Cardiac atrium fibroblast (primary cell): ENCODE data around the gene SYT8. TPM values are rescaled to one million over a fixed set of nuclear protein-coding genes. Genes with fewer than 3 reads are reported as not detected.

Experiments
- total RNA-seq: library from RNA; depleted of rRNA; stranded (reverse); fragments of >200 nt; gene quantifications from 2 replicates; pipeline ENCODE4 v1.2.3, GENCODE V29; 2015

SYT8 gene, protein sequence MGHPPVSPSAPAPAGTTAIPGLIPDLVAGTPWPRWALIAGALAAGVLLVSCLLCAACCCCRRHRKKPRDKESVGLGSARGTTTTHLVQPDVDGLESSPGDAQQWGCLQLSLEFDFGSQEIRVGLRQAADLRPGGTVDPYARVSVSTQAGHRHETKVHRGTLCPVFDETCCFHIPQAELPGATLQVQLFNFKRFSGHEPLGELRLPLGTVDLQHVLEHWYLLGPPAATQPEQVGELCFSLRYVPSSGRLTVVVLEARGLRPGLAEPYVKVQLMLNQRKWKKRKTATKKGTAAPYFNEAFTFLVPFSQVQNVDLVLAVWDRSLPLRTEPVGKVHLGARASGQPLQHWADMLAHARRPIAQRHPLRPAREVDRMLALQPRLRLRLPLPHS
- 6.0 TPM in 1 of 2 replicates, not detected in the other for total RNA-seq

DNA sequence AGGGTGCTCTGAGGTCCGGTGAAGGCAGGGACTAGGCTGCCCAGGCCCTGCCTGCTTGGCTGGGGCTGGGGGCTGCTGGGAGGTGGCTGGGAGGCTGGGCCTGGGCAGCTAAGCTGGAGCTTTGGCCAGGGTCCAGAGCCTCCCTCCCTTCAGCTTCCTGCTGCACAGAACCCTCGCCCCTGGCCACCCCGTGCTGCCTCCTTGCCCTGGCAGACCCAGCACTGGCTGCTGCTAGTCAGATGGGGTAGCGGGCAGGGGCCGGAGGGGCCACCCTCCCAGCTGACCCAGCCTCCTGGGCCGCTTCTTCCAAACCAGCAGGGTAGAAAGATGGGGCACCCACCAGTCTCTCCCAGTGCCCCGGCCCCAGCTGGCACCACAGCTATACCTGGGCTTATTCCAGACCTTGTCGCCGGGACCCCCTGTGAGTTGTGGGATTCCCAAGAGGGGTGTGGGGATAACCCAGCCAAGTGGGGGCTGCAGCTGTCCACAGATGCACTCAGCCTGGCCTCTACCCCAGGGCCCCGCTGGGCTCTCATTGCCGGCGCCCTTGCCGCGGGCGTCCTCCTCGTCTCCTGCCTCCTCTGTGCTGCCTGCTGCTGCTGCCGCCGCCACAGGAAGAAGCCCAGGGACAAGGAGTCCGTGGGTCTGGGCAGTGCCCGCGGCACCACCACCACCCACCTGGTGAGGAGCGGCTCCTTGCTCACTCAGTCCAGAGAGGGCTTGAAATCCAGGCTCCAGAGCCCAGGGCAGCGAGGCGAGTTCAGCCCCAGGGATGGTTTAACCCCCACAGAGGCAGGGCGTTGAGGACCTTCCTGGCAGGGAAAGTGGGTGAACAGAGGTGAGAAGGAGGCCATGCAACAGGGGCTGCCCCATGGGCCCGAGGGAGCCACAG is at the start of gene SYT8:
Gene SYT8 (plus strand): TSS at position 212 of the 892 bp plus-strand sequence. CDS start 116 bp downstream, at position 328.

DNA sequence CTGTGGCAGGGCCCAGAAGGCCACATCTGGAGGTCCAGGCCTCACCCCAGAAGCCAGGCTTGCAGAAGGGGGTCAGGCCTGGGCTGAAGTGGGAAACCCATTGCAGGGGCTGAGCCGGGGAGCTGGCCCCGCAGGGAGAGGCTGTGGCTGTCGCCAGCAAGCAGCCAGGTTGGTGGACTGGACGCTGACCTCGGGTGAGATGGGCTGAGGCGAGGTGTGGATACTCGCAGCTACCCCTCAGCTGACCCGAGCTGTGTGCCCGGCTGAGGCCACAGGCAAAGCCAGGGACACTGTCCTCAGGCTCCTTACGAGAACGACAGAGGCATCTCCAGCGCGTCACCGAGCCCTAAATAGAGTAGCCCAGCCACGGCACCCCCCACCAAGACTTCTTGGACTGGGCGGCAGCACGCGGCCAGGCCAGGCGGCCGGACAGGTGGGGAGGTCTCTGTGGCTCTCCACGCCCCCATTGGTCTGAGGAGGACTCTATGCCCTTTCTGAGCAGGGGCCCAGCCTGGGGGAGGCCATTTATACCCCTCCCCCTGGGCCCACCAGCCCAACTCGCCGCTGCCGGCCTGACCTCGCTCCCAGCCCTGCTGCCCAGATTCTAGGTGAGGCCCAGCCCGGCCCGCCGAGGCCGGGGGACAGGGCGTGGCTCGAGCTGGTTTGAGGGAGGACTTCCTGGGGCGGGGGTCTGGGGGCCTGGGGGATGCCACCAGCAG is 3.8 kb downstream of the SYT8 start, which contains the start of gene TNNI2:
Gene TNNI2 (plus strand): TSS at position 556 of the 719 bp plus-strand sequence. CDS start 716 bp downstream, outside the sequence.

DNA sequence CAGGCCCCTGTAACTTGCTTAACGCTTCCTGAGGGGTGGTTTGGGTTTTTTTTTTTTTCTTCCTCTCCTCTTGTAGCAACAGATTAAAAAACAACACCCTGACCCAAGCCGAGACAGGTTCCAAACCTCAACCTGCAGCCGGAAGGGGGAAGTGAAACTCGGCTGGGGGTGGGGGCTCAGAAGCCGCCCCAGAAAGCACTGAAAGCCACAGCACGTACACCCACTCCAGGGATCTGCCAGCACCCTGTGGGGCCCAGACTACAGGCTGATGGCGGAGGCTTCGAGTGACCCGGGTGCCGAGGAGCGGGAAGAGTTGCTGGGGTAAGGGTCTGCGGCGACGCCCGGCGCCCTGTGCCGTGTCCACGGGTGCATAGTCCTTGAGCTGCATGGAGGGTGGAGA is 18.1 kb downstream of the SYT8 start, which contains the start of gene LSP1:
Gene LSP1 (plus strand): TSS at position 208 of the 400 bp plus-strand sequence. CDS start 61 bp downstream, at position 269.

Other genes starting within 250 kb of the SYT8 start
- gene KRTAP5-1, start 249.7 kb upstream of the SYT8 start, total RNA-seq = not detected in 2 replicates
- gene KRTAP5-2, start 236.7 kb upstream of the SYT8 start, total RNA-seq = not detected in 2 replicates
- gene KRTAP5-3, start 226.5 kb upstream of the SYT8 start, total RNA-seq = not detected in 2 replicates
- not detected in 2 replicates for gene KRTAP5-4, start 212.9 kb upstream of the SYT8 start, total RNA-seq
- gene KRTAP5-5, start 205.2 kb upstream of the SYT8 start, total RNA-seq = not detected in 2 replicates
- gene KRTAP5-6, start 137.8 kb upstream of the SYT8 start, total RNA-seq = not detected in 2 replicates
- gene IFITM10, start 84.4 kb upstream of the SYT8 start, total RNA-seq = 0.18 and 0.65 TPM in 2 replicates
- gene CTSD, start 71.1 kb upstream of the SYT8 start, total RNA-seq = 301 and 414 TPM in 2 replicates
- not detected in 2 replicates for gene TNNI2, start 4.0 kb downstream of the SYT8 start, total RNA-seq
- 8.7 and 35.7 TPM in 2 replicates for gene LSP1, start 18.1 kb downstream of the SYT8 start, total RNA-seq
- not detected in 2 replicates for gene PRR33, start 56.9 kb downstream of the SYT8 start, total RNA-seq
- gene TNNT3, start 84.7 kb downstream of the SYT8 start, total RNA-seq = 3.6 and 5.1 TPM in 2 replicates
- 73.5 and 77.3 TPM in 2 replicates for gene MRPL23, start 112.3 kb downstream of the SYT8 start, total RNA-seq
- 2,200 and 5,783 TPM in 2 replicates for gene H19, start 162.9 kb downstream of the SYT8 start, total RNA-seq